T1000 (cell line): ENCODE results near the gene SLC4A3.
"Not testable (repeated sequence)": the region's sequence is repeated elsewhere in the genome, so short reads cannot be mapped to it uniquely, and the experiment has no call there.

Experiments used
- DNase-seq: peaks from one replicate; lab custom pipeline; 2025; ENCODE audit warnings: mixed read lengths; lab: John Stamatoyannopoulos, UW

Gene SLC4A3

DNA sequence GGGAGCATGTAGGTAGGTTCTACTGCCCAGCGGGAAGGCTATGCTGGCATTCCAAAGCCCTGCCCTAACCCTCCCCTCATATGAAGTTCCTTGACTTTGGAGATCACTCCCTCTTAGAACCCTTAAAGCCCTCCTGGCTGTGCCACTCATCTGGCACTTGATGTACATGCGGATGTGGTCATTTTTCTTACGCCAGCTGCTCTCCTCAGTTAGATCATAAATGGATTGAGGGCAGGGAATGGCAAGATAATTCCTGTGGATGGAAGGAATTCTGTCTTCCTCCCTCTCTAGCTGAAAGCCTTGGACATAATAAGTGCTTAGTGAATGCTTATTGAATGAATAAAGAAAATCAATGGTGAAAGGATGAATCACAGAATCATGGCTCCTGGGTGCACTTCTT is 51.6 kb downstream of the SLC4A3 start:
- DNase-seq, result no peak

DNA sequence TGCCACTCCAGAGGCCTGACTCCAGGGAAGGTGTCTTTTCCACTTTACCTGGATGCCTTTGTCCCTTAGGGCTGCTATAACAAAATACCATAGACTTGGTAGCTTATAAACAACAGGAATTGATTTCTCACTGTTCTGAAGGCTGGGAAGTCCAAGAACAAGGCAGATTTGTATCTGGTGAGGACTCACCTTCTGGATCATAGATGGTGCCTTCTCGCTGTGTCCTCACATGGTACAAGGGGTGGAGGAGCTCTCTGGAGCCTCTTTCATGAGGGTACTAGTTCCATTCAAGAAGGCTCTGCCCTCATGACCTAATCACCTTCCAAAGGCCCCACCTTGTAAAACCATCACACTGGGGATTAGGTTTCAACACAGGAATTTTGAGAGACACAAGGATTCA is 52.1 kb downstream of the SLC4A3 start:
- no peak for DNase-seq

DNA sequence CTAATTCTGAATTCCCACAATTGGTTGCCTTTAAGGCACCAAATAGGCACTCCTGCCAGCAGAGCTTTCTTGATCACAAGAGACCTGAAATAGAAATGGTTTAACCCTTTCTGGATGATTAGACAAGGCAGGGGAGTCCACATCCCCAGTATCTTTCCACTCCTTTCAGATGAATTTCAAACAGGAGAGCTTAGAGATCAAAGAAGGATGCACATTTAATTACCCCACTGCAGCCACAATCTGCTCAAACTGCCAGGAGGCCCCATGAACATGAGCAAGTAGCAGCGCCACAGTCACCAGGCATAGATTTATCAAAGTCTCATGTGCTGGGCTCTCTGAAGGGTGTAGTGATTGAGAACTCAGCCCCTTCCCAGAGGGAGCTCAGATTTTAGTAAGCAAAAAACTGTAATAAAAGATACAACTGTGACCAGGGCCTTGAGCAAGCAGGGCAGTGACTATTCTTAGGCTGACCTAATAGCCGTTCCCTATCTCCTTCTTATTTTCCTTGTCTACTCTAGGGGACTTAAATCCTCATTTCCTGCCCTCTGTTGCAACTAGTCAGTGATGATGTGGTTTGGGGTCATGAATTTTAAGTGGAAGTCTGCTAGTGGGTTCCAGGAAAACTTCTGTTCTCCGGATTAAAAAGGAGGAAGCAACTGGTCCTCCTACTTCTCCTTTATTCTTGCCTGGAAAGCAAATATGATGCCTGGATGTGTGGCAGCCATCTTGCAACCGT is 53.7 kb downstream of the SLC4A3 start:
- no peak for DNase-seq

DNA sequence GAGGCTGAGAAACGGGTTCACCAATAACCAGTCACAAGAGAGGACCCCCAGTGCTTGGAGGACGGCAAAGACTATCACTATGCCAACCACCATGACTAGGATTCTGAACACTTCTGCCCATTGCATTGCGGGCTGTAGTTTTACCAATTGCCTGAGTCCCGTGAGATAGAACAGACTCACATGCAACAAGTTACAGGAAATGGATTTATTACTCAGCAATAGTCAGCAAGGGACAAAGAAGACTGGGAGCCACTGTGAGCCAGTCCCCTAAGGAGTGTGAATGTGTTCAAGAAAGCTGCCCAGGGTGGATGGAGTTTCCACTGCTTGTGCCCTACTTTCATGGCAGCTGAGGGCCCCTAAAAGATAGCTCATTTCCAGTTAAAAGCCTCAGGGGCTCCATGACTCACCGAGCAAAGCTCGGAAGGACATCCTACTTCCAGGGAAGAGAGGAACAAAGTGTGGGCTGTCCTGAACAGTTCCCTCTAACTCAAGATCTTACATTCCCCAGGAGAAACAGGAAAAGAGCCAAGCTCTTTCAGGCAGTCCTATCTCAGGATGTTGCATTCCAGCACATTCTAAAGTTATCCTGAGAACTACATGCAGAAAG is 54.4 kb downstream of the SLC4A3 start:
- DNase-seq, result peak; percentile 35

DNA sequence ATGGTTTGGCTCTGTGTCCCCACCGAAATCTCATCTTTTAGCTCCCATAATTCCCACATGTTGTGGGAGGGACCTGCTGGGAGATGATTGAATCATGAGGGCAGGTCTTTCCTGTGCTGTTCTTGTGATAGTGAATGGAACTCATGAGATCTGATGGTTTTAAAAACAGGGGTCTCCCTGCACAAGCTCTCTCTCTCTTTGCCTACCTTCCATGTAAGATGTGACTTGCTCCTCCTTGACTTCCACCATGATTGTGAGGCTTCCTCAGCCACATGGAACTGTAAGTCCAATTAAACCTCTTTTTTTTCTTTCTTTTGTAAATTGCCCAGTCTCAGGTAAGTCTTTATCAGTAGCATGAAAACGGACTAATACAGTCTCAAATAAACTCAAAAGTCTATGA is 56.0 kb downstream of the SLC4A3 start:
- DNase-seq, result not testable (repeated sequence)

DNA sequence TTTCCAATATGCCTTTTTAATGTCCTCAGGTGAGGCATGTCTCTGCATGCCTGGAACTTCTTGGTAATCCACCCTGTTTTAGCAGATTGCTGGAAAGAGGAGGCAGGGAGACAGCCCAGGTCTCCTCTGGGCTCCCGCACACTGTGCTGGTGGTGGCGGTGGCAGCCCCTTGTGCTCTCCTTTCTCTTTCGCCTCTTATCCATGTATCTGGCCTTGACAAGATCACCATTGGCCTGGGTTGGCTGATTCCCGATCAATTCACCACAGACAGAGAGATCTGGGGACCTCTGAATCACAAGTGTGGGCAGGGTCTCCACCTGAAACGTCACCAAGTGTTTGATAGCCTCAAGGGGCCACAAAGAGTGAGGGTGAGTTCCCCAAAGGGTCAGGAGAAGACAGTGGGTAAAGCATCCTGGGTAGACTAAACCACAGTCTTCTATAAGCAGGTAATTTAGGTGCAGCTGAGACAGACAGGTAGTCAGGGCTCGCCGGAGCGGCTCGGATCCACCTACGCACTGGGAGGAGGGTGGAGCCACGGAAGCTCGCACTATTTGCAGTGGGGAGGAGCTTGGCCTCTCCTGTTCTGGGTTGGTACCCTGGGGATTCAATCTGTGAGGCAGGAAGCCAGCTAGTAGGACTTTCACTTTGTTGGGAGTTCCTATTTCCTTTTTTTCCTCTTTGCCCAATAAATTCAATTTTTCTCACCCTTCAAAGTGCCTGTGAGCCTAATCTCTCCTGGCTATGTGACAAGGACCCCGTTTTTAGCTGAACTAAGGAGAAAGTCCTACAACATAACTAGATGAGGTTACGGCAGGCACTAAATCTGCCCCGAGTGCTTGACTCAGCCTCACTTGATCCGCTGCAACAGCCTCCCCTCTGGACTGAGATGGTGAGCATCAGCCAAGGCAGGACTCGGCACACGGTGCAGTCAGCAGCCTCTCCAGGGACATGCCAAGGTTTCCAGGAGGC is 57.6 kb downstream of the SLC4A3 start:
- no peak for DNase-seq

DNA sequence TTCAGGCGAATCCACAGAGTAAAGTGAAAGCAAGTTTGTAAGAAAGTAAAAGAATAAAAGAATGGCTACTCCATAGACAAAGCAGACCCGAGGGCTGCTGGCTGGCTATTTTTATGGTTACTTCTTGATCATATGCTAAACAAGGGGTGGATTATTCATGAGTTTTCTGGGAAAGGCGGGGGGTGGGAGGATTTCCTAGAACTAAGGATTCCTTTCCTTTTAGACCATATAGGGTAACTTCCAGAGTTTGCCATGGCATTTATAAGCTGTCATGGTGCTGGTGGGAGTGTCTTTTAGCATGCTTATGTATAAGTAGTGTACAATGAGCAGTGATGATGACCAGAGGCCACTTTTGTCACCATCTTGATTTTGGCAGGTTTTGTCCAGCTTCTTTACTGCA is 59.8 kb downstream of the SLC4A3 start:
- DNase-seq, result no peak

DNA sequence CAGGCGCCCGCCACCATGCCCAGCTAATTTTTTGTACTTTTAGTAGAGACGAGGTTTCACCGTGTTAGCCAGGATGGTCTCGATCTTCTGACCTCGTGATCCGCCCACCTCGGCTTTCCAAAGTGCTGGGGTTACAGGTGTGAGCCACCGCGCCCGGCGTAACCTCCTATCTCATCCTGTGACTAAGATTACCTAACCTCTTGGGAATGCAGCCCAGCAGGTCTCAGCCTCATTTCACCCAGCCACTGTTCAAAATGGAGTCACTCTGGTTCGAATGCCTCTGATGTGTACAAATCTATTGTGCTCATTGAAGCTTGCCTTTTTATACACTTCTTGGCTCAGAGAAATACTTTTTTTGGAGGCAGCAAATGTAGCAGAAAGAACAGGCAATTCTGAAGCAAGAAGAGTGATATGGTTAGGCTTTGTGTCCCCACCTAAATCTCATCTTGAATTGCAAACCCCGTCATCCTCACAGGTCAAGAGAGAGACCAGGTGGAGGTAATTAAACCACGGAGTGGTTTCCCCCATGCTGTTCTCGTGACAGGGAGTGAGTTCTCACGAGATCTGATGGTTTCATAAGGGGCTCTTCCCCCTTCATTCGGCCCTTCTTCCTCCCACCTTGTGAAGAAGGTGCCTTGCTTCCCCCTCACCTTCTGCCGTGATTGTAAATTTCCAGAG is 60.6 kb downstream of the SLC4A3 start:
- no peak for DNase-seq

DNA sequence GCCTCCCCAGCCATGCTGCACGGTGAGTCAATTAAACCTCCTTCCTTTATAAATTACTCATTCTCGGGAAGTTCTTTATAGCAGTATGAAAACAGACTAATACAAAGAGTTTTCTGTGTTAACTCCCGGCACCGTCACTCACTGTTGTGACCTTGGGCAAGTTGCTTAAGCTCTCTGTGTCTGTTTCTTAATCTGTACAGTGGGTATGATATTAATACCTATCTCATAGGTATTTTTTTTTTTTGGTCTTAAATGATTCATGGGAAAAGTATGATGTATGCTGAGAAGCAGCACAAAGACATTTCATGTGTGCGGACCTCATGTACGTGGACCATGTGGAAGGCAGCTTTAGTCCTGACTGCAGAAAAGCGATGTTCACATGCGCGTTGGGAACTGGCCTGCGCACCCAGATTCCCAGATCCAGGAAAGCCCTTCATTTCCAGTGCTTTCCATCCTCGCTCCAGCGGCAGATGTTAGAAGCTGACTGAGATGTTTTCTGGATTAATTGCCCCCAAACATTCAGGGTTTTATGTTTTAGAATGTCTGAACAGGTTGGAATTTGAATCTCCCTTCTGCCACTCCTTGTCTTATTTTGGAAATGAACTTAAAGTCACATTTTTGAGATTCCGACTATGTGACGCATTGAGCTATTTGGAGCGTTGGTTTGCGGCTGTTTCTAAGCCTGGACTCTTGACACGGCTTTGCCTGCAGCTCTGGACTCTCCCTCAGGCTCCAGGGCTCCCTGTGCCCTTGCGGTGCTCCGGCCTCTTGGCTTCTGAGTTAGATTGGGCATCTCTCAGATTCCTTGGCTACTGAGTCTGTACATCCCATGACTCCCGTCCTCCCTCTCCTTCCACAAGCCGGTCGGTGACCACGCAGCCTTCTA is 61.4 kb downstream of the SLC4A3 start:
- peak; percentile 24 for DNase-seq

DNA sequence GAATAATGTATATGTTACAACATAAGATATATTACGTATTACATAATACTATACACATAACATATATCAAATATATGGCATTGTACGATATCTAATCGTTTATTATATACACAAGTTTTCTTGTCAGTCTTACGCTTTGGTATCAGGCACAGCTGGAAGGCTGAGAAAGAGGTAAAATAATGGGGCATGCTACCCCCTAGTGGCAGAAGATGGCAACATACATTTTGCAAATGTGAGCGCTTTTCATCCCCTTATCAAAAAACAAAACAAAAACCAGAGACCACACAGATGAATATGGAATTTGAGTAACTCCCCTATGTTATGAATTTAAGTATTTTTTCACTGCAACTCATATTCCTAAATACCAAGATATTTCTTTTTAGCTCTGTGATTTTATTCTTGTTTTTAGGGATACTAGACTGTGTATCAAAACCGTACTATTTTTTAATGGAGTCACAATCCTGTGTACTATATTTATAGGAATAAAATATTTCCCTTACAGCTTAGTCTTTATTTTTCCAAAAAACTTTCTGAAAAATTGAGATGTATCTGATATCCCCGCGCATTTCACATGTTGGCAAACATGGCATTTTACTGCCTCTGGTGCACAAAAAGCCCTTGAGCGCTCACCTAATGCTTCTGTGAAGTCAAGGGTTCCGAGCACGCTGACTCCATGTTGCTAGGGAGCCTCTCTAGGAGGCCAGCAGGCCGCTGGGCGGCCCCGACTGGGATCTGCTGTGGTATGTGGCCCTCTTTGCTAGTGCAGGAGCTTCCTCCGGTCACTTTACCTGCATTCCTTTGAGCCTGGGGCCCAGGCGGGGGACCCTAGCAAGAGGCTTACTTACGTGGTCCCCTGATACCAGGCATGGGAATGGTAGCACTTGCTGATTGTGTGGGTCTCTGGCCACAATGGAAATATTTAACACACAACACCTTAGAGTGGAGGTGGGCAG is 62.5 kb downstream of the SLC4A3 start:
- peak; percentile 39 for DNase-seq

DNA sequence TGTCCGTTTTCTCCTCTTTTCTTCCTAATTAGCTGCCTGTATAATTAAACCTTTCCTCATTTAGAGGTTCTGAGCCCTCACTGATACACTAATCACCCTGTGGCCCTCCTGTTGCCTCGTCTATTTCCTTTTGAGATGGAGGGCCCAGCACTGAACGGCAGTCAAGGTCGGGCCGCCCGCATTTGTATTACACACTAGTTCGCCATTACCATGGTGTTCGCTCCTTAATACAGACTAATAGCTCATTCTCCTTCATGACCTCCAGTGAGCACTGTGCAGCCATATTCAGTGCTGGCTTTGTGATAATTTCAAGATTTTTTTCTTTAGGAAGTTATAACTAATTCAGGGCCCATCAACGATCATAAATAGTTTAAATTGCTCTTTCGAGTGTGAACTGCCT is 64.1 kb downstream of the SLC4A3 start:
- DNase-seq, result no peak
